Fibroblast of the aortic adventitia (primary cell): Measurements from ENCODE around the gene SPAG7. TPM values are rescaled to one million over a fixed set of nuclear protein-coding genes. Genes with fewer than 3 reads are reported as not detected.
A peak's percentile ranks its signal among the peaks of the same experiment; 100 is the strongest.

ENCODE experiments used
- DNase-seq: peaks from one replicate; pipeline ENCODE4 v3.0.0-alpha.2; 2010; ENCODE audit warnings: low read depth
- H3K4me3 ChIP-seq: 2 replicates; pipeline ENCODE4 v1.5.1; 2011; ENCODE audit warnings: low read depth, mild to moderate bottlenecking, control low read depth, low read length, moderate library complexity
- CTCF ChIP-seq: IDR thresholded peaks from 2 replicates; pipeline ENCODE4 v1.5.1; 2011; ENCODE audit warnings: mild to moderate bottlenecking, low read length, control low read depth, inconsistent platforms; ENCODE audit not compliant: insufficient read depth
- total RNA-seq: library from RNA; depleted of rRNA; stranded (reverse); fragments of >200 nt; gene quantifications from 2 replicates; pipeline ENCODE4 v1.2.3, GENCODE V29; 2012; ENCODE audit warnings: low replicate concordance

The SPAG7 gene
- total RNA-seq, 1 donor, result 29.2 TPM

GRCh38 chr17:4958102-4958501 is 9.5 kb downstream of the SPAG7 start:
- no peak for TF ChIP-seq CTCF
- no peak overlapping the region for H3K4me3 ChIP-seq
- no peak for DNase-seq

GRCh38 chr17:4956493-4957061 is 11.0 kb downstream of the SPAG7 start:
- H3K4me3 ChIP-seq, result no peak overlapping the region
- DNase-seq, result no peak
- no peak for TF ChIP-seq CTCF

GRCh38 chr17:4955091-4955490 is 12.5 kb downstream of the SPAG7 start:
- H3K4me3 ChIP-seq, result no peak overlapping the region
- no peak for TF ChIP-seq CTCF
- DNase-seq, result no peak

- no peak overlapping the region for H3K4me3 ChIP-seq
- DNase-seq, result peak; percentile 62
- TF ChIP-seq CTCF, result no peak
These were observed 14.1 kb downstream of the SPAG7 start for GRCh38 chr17:4953451-4953961.

- TF ChIP-seq CTCF, result no peak
- DNase-seq, result no peak
These were observed 16.1 kb downstream of the SPAG7 start for GRCh38 chr17:4951486-4951885.

GRCh38 chr17:4950746-4951204 is 16.8 kb downstream of the SPAG7 start, which contains the start of gene ENO3:
TSS of gene ENO3 (plus strand) at chr17:4951119. CDS start at chr17:4951830, 711 bp downstream.
- TF ChIP-seq CTCF, result no peak
- DNase-seq, result no peak

More at GRCh38 chr17:4951486-4951885, 16.1 kb downstream of the SPAG7 start:
- no peak overlapping the region for H3K4me3 ChIP-seq

More at GRCh38 chr17:4950746-4951204, 16.8 kb downstream of the SPAG7 start, which contains the start of gene ENO3:
- H3K4me3 ChIP-seq, result peak within 1 kb of the TSS; percentile 45
